Osteoblast (primary cell): ENCODE data around the gene FUT3. TPM values are rescaled to one million over a fixed set of nuclear protein-coding genes. Genes with fewer than 3 reads are reported as not detected.

Source experiments
- DNase-seq: peaks from one replicate; pipeline ENCODE4 v3.0.0; 2011; ENCODE audit warnings: low spot score, mixed read lengths; ENCODE audit not compliant: insufficient read length; ENCODE audit errors: missing footprints
- H2AFZ ChIP-seq: 2 replicates; pipeline ENCODE4 v1.6.0; 2011; ENCODE audit warnings: mild to moderate bottlenecking, low read length
- H3K27ac ChIP-seq: 2 replicates; pipeline ENCODE4 v1.5.1; 2011; ENCODE audit warnings: mild to moderate bottlenecking, low read depth, low read length, moderate library complexity
- H3K27me3 ChIP-seq: 2 replicates; pipeline ENCODE4 v1.6.0; 2012; ENCODE audit warnings: mild to moderate bottlenecking, control low read depth, inconsistent platforms, low read length, moderate library complexity; ENCODE audit not compliant: insufficient read depth
- H3K36me3 ChIP-seq: 2 replicates; pipeline ENCODE4 v1.5.1; 2011; ENCODE audit warnings: mild to moderate bottlenecking, low read length, control low read depth, moderate library complexity; ENCODE audit not compliant: insufficient read depth
- H3K4me1 ChIP-seq: 2 replicates; pipeline ENCODE4 v1.5.1; 2011; ENCODE audit warnings: mild to moderate bottlenecking, low read length, control low read depth, moderate library complexity; ENCODE audit not compliant: insufficient read depth
- H3K4me2 ChIP-seq: 2 replicates; pipeline ENCODE4 v1.6.0; 2011; ENCODE audit warnings: mild to moderate bottlenecking, low read length; ENCODE audit not compliant: insufficient read depth
- H3K4me3 ChIP-seq: fragments of 200-600 bp; sonication (generic); 3 replicates; pipeline ENCODE4 v1.5.1; 2012; ENCODE audit warnings: mild to moderate bottlenecking, low read length, inconsistent platforms; ENCODE audit not compliant: insufficient read depth
- H3K79me2 ChIP-seq: 2 replicates; pipeline ENCODE4 v1.6.0; 2012; ENCODE audit warnings: mild to moderate bottlenecking, low read length, control low read depth, inconsistent platforms; ENCODE audit not compliant: insufficient read depth
- H3K9me3 ChIP-seq: 2 replicates; pipeline ENCODE4 v1.5.1; 2011; ENCODE audit warnings: low read depth, low read length, control low read depth
- H4K20me1 ChIP-seq: 2 replicates; pipeline ENCODE4 v1.6.0; 2012; ENCODE audit warnings: mild to moderate bottlenecking, low read length, control low read depth; ENCODE audit not compliant: insufficient read depth
- CTCF ChIP-seq: IDR thresholded peaks from 2 replicates; pipeline ENCODE4 v1.5.1; 2011; ENCODE audit warnings: mild to moderate bottlenecking, low read depth, low read length, moderate library complexity; ENCODE audit errors: extremely low read depth
- total RNA-seq: library from RNA; depleted of rRNA; stranded (reverse); fragments of >200 nt; gene quantifications from 2 replicates; pipeline ENCODE4 v1.2.3, GENCODE V29; 2012

Gene FUT3
- total RNA-seq, 1 donor = not detected

GRCh38 chr19:5827891-5828660, 23.2 kb downstream of the FUT3 start:
- Histone ChIP-seq H3K27ac (peak overlapping the region; percentile 69), H3K9me3 (no peaks in the 10 kb centered on the region), H3K27me3 (peaks cover 20% of the 10 kb centered on the region), H4K20me1 (no peaks in the 10 kb centered on the region), H3K4me1 (peaks cover 12% of the 10 kb centered on the region), H3K79me2 (no peaks in the 10 kb centered on the region), H2AFZ (peak overlapping the region; percentile 89), H3K4me3 (peak overlapping the region; percentile 77), H3K4me2 (peak overlapping the region; percentile 92), H3K36me3 (no peaks in the 10 kb centered on the region)
- no peak for TF ChIP-seq CTCF
- DNase-seq = peak; percentile 100

- no peaks in the 10 kb centered on the region for H3K36me3 ChIP-seq
- peaks cover 20% of the 10 kb centered on the region for H3K27me3 ChIP-seq
- no peak overlapping the region for H2AFZ ChIP-seq
- H3K79me2 ChIP-seq = no peaks in the 10 kb centered on the region
- H3K9me3 ChIP-seq = no peaks in the 10 kb centered on the region
- no peak for TF ChIP-seq CTCF
- H3K4me3 ChIP-seq = peak overlapping the region; percentile 77
- peaks cover 12% of the 10 kb centered on the region for H3K4me1 ChIP-seq
- H3K4me2 ChIP-seq = peak overlapping the region; percentile 36
- no peak overlapping the region for H3K27ac ChIP-seq
- DNase-seq = peak; percentile 80
- H4K20me1 ChIP-seq = no peaks in the 10 kb centered on the region
Measured at GRCh38 chr19:5827342-5827890, 23.8 kb downstream of the FUT3 start.

GRCh38 chr19:5826531-5827341, 24.5 kb downstream of the FUT3 start:
- DNase-seq = peak; percentile 94
- Histone ChIP-seq H3K9me3 (no peaks in the 10 kb centered on the region), H3K27ac (no peak overlapping the region), H2AFZ (no peak overlapping the region), H3K4me2 (no peak overlapping the region), H3K4me3 (no peak overlapping the region), H3K4me1 (peaks cover 12% of the 10 kb centered on the region), H3K79me2 (no peaks in the 10 kb centered on the region), H3K36me3 (no peaks in the 10 kb centered on the region), H4K20me1 (no peaks in the 10 kb centered on the region), H3K27me3 (peaks cover 20% of the 10 kb centered on the region)
- TF ChIP-seq CTCF = peak; percentile 20

- H3K27me3 ChIP-seq = peaks cover 20% of the 10 kb centered on the region
- H3K36me3 ChIP-seq = no peaks in the 10 kb centered on the region
- no peak overlapping the region for H3K4me2 ChIP-seq
- H2AFZ ChIP-seq = no peak overlapping the region
- no peaks in the 10 kb centered on the region for H4K20me1 ChIP-seq
- H3K9me3 ChIP-seq = no peaks in the 10 kb centered on the region
- H3K4me1 ChIP-seq = peaks cover 12% of the 10 kb centered on the region
- no peak for TF ChIP-seq CTCF
- H3K4me3 ChIP-seq = no peak overlapping the region
- DNase-seq = no peak
- H3K79me2 ChIP-seq = no peaks in the 10 kb centered on the region
- no peak overlapping the region for H3K27ac ChIP-seq
Measured at GRCh38 chr19:5825178-5825577, 26.1 kb downstream of the FUT3 start.
